Measurements from ENCODE around the gene VEGFA. TPM values are rescaled to one million over a fixed set of nuclear protein-coding genes. Genes with fewer than 3 reads are reported as not detected.

Gene VEGFA
- total RNA-seq, 1 experiment from 2014 or later: 174 TPM

DNA sequence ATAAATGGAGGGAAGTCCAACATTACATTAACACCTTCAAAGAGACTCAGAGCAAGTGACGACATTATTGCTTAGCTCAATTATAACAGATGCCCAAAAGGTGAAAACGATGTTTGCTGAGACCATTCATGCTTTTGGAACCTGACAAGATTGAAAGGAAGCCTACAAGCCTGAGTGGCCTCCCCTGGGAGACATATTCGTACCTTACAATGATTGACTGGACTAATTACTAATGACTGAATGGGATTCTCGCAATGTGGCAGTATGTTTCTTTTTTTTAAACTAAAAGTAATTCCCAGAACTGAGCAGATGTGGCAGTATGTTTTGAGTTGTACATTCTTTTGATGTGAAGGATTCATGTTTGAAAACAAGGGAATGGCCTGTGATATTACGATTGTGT is 49.9 kb downstream of the VEGFA start:
- H3K27ac Mint-ChIP-seq (ENCODE audit: unreplicated experiment): peak overlapping the region; percentile 26
- peaks cover 59% of the 10 kb centered on the region for H3K4me1 Mint-ChIP-seq (ENCODE audit: low read depth, unreplicated experiment)
- H3K4me3 ChIP-seq (ENCODE audit: low read depth, low read length): no peak overlapping the region
- no peaks in the 10 kb centered on the region for H3K27me3 Mint-ChIP-seq (ENCODE audit: insufficient read depth, unreplicated experiment)
- POLR2A ChIA-PET: interaction anchor here (0.5 kb wide), 1 partner anchor 17 kb away, joined by 3 read pairs; no protein-coding TSS in a partner anchor
- peaks cover 53% of the 10 kb centered on the region for H3K4me1 ChIP-seq
- DNase-seq: no peak
- TF ChIP-seq, protein P1, sequence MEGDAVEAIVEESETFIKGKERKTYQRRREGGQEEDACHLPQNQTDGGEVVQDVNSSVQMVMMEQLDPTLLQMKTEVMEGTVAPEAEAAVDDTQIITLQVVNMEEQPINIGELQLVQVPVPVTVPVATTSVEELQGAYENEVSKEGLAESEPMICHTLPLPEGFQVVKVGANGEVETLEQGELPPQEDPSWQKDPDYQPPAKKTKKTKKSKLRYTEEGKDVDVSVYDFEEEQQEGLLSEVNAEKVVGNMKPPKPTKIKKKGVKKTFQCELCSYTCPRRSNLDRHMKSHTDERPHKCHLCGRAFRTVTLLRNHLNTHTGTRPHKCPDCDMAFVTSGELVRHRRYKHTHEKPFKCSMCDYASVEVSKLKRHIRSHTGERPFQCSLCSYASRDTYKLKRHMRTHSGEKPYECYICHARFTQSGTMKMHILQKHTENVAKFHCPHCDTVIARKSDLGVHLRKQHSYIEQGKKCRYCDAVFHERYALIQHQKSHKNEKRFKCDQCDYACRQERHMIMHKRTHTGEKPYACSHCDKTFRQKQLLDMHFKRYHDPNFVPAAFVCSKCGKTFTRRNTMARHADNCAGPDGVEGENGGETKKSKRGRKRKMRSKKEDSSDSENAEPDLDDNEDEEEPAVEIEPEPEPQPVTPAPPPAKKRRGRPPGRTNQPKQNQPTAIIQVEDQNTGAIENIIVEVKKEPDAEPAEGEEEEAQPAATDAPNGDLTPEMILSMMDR (IDR thresholded peaks at IDR 0.05; ENCODE audit: insufficient read depth in 1 of 2, low read depth in 1 of 2, low read length in 1 of 2, severe bottlenecking in 1 of 2, unreplicated experiment in 1 of 2): no peak
- peaks cover 4% of the 10 kb centered on the region for H3K36me3 Mint-ChIP-seq (ENCODE audit: insufficient read depth, unreplicated experiment)
- no peaks in the 10 kb centered on the region for H3K9me3 Mint-ChIP-seq (ENCODE audit: unreplicated experiment)
- BruUV-seq (replicated peaks): no TSS peak
- no peak overlapping the region for H3K4me3 Mint-ChIP-seq (ENCODE audit: unreplicated experiment)
- no peaks in the 10 kb centered on the region for H3K9me3 ChIP-seq
- H3K27me3 ChIP-seq (replicated peaks; ENCODE audit: control insufficient read depth, insufficient read depth, low read length): no peaks in the 10 kb centered on the region
- CTCF ChIA-PET: interaction anchor here (0.7 to 0.8 kb wide), 2 partner anchors 15 to 575 kb away, joined by 3 to 5 read pairs; no protein-coding TSS in a partner anchor
- intact Hi-C loops (cut with micrococcal nuclease; ENCODE audit: unreplicated experiment): loop anchor here (5.0 kb wide), 1 partner anchor 427 kb away; the partner anchor contains the start of gene HSP90AB1
- no peaks in the 10 kb centered on the region for H3K36me3 ChIP-seq (ENCODE audit: control insufficient read depth, insufficient read depth, low read length)

DNA sequence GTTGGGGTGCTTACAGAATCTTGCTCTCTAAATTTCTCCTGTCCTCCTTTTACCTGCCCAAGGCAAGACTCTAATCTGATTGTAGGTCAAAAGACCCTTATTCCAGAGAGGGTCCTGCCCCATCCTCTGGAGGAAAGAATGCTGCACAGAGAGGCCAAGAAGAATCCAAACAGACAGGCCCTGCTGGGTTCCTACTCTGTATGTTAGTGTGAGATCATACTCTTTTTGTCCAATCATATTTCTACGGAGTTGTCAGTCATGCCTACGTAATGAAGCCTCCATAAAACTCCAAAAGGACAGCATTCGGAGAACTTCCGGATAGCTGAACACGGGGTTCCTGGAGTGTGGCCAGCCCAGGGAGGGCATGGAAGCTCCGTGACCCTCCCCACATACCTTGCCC is 50.5 kb downstream of the VEGFA start:
- H3K4me3 Mint-ChIP-seq (ENCODE audit: unreplicated experiment): no peak overlapping the region
- TF ChIP-seq, protein P1 (IDR thresholded peaks at IDR 0.05; ENCODE audit: insufficient read depth in 1 of 2, low read depth in 1 of 2, low read length in 1 of 2, severe bottlenecking in 1 of 2, unreplicated experiment in 1 of 2): no peak
- no TSS peak for BruUV-seq (replicated peaks)
- intact Hi-C loops (cut with micrococcal nuclease; ENCODE audit: unreplicated experiment): no loop called here
- peak overlapping the region; percentile 26 for H3K27ac Mint-ChIP-seq (ENCODE audit: unreplicated experiment)
- no peaks in the 10 kb centered on the region for H3K27me3 Mint-ChIP-seq (ENCODE audit: insufficient read depth, unreplicated experiment)
- H3K9me3 Mint-ChIP-seq (ENCODE audit: unreplicated experiment): no peaks in the 10 kb centered on the region
- no peak for DNase-seq
- Histone ChIP-seq H3K27me3 (replicated peaks; ENCODE audit: control insufficient read depth, insufficient read depth, low read length) (no peaks in the 10 kb centered on the region), H3K4me1 (peaks cover 56% of the 10 kb centered on the region), H3K9me3 (no peaks in the 10 kb centered on the region), H3K36me3 (ENCODE audit: control insufficient read depth, insufficient read depth, low read length) (no peaks in the 10 kb centered on the region), H3K4me3 (ENCODE audit: low read depth, low read length) (no peak overlapping the region)
- peaks cover 57% of the 10 kb centered on the region for H3K4me1 Mint-ChIP-seq (ENCODE audit: low read depth, unreplicated experiment)
- ChIA-PET CTCF (no interaction called here), POLR2A (no interaction called here)
- no peaks in the 10 kb centered on the region for H3K36me3 Mint-ChIP-seq (ENCODE audit: insufficient read depth, unreplicated experiment)

DNA sequence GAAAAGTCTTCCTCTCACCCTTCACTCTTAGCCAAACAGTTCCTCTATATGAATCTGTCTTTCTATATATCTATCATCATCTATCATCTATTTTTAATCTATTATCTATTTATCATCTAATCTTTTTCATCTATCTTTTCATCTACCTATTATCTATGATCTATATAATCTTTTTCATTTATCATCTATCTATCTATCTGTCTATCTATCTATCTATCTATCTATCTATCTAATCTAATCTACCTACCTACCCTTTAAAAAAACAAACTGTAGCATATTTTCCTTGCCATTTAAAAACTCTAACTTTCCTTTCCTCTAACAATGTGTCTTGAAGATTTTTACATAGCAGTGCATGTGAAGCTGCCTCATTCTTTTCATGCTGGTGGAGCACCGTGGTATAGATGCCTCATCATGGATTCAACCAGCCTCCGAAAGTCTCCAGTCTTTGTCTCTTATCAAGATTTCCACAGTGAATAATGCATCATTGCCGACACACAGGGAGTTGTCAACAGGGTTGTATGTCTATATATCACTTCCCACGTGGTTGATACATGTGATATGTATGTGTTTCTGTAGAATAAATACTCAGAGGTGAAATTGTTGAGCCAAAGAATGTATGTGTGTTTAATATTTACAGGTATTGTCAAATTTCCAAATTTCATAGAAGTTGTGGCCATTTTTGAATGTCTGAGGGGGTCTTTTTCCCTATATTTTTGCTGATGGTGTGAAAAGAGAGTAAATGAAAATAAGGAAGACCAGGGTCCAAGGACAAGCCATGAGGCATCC is 51.3 kb downstream of the VEGFA start:
- TF ChIP-seq, protein P1 (IDR thresholded peaks at IDR 0.05; ENCODE audit: insufficient read depth in 1 of 2, low read depth in 1 of 2, low read length in 1 of 2, severe bottlenecking in 1 of 2, unreplicated experiment in 1 of 2): no peak
- H3K9me3 Mint-ChIP-seq (ENCODE audit: unreplicated experiment): no peaks in the 10 kb centered on the region
- ChIA-PET POLR2A (no interaction called here), CTCF (interaction anchor here (0.7 kb wide), 1 partner anchor 16 kb away, joined by 3 read pairs; no protein-coding TSS in a partner anchor)
- Histone ChIP-seq H3K4me1 (peaks cover 64% of the 10 kb centered on the region), H3K27me3 (replicated peaks; ENCODE audit: control insufficient read depth, insufficient read depth, low read length) (no peaks in the 10 kb centered on the region), H3K4me3 (ENCODE audit: low read depth, low read length) (no peak overlapping the region), H3K36me3 (ENCODE audit: control insufficient read depth, insufficient read depth, low read length) (no peaks in the 10 kb centered on the region), H3K9me3 (no peaks in the 10 kb centered on the region)
- H3K4me3 Mint-ChIP-seq (ENCODE audit: unreplicated experiment): no peak overlapping the region
- no TSS peak for BruUV-seq (replicated peaks)
- no peak for DNase-seq
- intact Hi-C loops (cut with micrococcal nuclease; ENCODE audit: unreplicated experiment): no loop called here
- peaks cover 1% of the 10 kb centered on the region for H3K36me3 Mint-ChIP-seq (ENCODE audit: insufficient read depth, unreplicated experiment)
- no peaks in the 10 kb centered on the region for H3K27me3 Mint-ChIP-seq (ENCODE audit: insufficient read depth, unreplicated experiment)
- H3K4me1 Mint-ChIP-seq (ENCODE audit: low read depth, unreplicated experiment): peaks cover 63% of the 10 kb centered on the region
- peak overlapping the region; percentile 50 for H3K27ac Mint-ChIP-seq (ENCODE audit: unreplicated experiment)

All from Caco-2 (cell line).